Panc1 (cell line): ENCODE measurements around the gene ITGA4. TPM values are rescaled to one million over a fixed set of nuclear protein-coding genes. Genes with fewer than 3 reads are reported as not detected.

Source experiments
- ATAC-seq: fragments of 200-7000 bp; cut with Tn5 transposase; 2 replicates; pipeline ENCODE4 v1.9.1; 2020; ENCODE audit warnings: mild to moderate bottlenecking, moderate library complexity
- BruUV-seq: library from RNA; stranded (reverse); fragments of 400-500 nt; replicated peaks from 2 replicates; lab custom pipeline; 2021; lab: Mats Ljungman, UMichigan
- CTCF ChIA-PET: fragments of 300-600 bp; sonication (Branson Sonifier 250); formaldehyde crosslinking; loops from one replicate; lab custom pipeline; 2022; ENCODE audit warnings: antibody characterized with exemption; lab: Charles Lee
- POLR2A ChIA-PET: fragments of 300-600 bp; sonication (Branson Sonifier 250); formaldehyde crosslinking; loops from one replicate; lab custom pipeline; 2022; ENCODE audit warnings: antibody characterized with exemption; lab: Charles Lee
- DNase-seq: peaks from one replicate; pipeline ENCODE4 v3.0.0-alpha.2; 2010; ENCODE audit warnings: low read depth, low spot score
- H3K27ac ChIP-seq: 2 replicates; pipeline ENCODE4 v1.5.1; 2011; ENCODE audit warnings: mild to moderate bottlenecking, low read length, inconsistent platforms
- H3K27me3 ChIP-seq: fragments of 200-500 bp; sonication (Bioruptor generic); 2 replicates; pipeline ENCODE4 v1.6.0; 2014; ENCODE audit warnings: low read length, inconsistent platforms; ENCODE audit not compliant: control insufficient read depth, insufficient read depth
- H3K36me3 ChIP-seq: fragments of 200-500 bp; sonication (Bioruptor generic); 2 replicates; pipeline ENCODE4 v1.5.1; 2014; ENCODE audit warnings: inconsistent platforms, mild to moderate bottlenecking, low read length, moderate library complexity; ENCODE audit not compliant: control insufficient read depth, insufficient read depth
- H3K4me1 ChIP-seq: 2 replicates; pipeline ENCODE4 v1.5.1; 2011; ENCODE audit warnings: inconsistent platforms, mild to moderate bottlenecking, low read length, moderate library complexity; ENCODE audit not compliant: control insufficient read depth, insufficient read depth
- H3K4me3 ChIP-seq, 2 experiments: 2 replicates each; pipeline ENCODE4 v1.5.1; 2011 to 2012; ENCODE audit warnings: low read depth in 2 of 2, low read length in 2 of 2, mild to moderate bottlenecking in 2 of 2, inconsistent platforms in 1 of 2, moderate library complexity in 1 of 2
- H3K9me3 ChIP-seq: fragments of 200-500 bp; sonication (Bioruptor generic); 2 replicates; pipeline ENCODE4 v1.5.1; 2014; ENCODE audit warnings: low read depth, mild to moderate bottlenecking, inconsistent platforms, low read length, moderate library complexity; ENCODE audit not compliant: control insufficient read depth, insufficient read depth
- CTCF ChIP-seq: fragments of 450-650 bp; IDR thresholded peaks from 2 replicates; pipeline ENCODE4 v1.5.1; 2017; ENCODE audit warnings: mild to moderate bottlenecking
- POLR2AphosphoS5 ChIP-seq: IDR thresholded peaks from 2 replicates; pipeline ENCODE4 v1.6.1; 2012; ENCODE audit warnings: mild to moderate bottlenecking, low read depth, low read length, moderate library complexity
- SIN3A ChIP-seq: IDR thresholded peaks from 2 replicates; pipeline ENCODE4 v1.6.1; 2012; ENCODE audit warnings: low read depth, mild to moderate bottlenecking, low read length, moderate library complexity, borderline replicate concordance; ENCODE audit not compliant: insufficient read depth
- TCF7L2 ChIP-seq: IDR thresholded peaks from 2 replicates; pipeline ENCODE4 v1.6.1; 2011; ENCODE audit warnings: mild to moderate bottlenecking, low read depth, low read length, inconsistent platforms
- in situ Hi-C: cut with HindIII; loops from 2 replicates; pipeline ENCODE4 v1.10.0; 2016; ENCODE audit warnings: low sequenced_read_pairs, low pct_unique_long_range_greater_than_20kb
- intact Hi-C: fragments of 100-400 bp; cut with micrococcal nuclease; formaldehyde crosslinking; loops from one replicate; pipeline ENCODE4 v1.10.0; 2022; ENCODE audit not compliant: unreplicated experiment
- total RNA-seq: library from RNA; stranded (reverse); gene quantifications from one replicate; pipeline ENCODE4 v1.2.1, GENCODE V29; 2021; ENCODE audit not compliant: unreplicated experiment
- TF ChIP-seq, protein P1 (sequence below), 2 experiments: IDR thresholded peaks; 2 replicates each; pipeline ENCODE4 v1.6.1; 2011 to 2012; ENCODE audit warnings: low read depth in 2 of 2, control low read depth in 1 of 2, low read length in 1 of 2, mild to moderate bottlenecking in 1 of 2, moderate library complexity in 1 of 2; ENCODE audit not compliant: insufficient read depth in 1 of 2

ITGA4 gene
- total RNA-seq, 1 experiment from 2014 or later = 0.36 TPM

- Histone ChIP-seq H3K9me3 (no peaks in the 10 kb centered on the region), H3K4me1 (no peaks in the 10 kb centered on the region), H3K27me3 (no peaks in the 10 kb centered on the region), H3K27ac (no peak overlapping the region), H3K4me3 (no peak overlapping the region), H3K36me3 (no peaks in the 10 kb centered on the region)
- TF ChIP-seq, protein P1, sequence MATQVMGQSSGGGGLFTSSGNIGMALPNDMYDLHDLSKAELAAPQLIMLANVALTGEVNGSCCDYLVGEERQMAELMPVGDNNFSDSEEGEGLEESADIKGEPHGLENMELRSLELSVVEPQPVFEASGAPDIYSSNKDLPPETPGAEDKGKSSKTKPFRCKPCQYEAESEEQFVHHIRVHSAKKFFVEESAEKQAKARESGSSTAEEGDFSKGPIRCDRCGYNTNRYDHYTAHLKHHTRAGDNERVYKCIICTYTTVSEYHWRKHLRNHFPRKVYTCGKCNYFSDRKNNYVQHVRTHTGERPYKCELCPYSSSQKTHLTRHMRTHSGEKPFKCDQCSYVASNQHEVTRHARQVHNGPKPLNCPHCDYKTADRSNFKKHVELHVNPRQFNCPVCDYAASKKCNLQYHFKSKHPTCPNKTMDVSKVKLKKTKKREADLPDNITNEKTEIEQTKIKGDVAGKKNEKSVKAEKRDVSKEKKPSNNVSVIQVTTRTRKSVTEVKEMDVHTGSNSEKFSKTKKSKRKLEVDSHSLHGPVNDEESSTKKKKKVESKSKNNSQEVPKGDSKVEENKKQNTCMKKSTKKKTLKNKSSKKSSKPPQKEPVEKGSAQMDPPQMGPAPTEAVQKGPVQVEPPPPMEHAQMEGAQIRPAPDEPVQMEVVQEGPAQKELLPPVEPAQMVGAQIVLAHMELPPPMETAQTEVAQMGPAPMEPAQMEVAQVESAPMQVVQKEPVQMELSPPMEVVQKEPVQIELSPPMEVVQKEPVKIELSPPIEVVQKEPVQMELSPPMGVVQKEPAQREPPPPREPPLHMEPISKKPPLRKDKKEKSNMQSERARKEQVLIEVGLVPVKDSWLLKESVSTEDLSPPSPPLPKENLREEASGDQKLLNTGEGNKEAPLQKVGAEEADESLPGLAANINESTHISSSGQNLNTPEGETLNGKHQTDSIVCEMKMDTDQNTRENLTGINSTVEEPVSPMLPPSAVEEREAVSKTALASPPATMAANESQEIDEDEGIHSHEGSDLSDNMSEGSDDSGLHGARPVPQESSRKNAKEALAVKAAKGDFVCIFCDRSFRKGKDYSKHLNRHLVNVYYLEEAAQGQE (IDR thresholded peaks at IDR 0.05; ENCODE audit: insufficient read depth in 1 of 2, low read depth in 2 of 2, low read length in 1 of 2) = no peak
- TF ChIP-seq POLR2AphosphoS5 (no peak), CTCF (no peak), TCF7L2 (no peak), SIN3A (no peak)
- CTCF ChIA-PET = no interaction called here
- no TSS peak for BruUV-seq
- in situ Hi-C loops = no loop called here
- POLR2A ChIA-PET = interaction anchor here (0.5 kb wide), 1 partner anchor 457 kb away, joined by 4 read pairs; no protein-coding TSS in a partner anchor
- intact Hi-C loops = loop anchor here (2.0 to 10.0 kb wide), 2 partner anchors 363 to 1343 kb away; no protein-coding TSS in a partner anchor
- DNase-seq (no peak), ATAC-seq (no peak)
These were observed 11.0 kb downstream of the ITGA4 start for GRCh38 chr2:181467966-181468707.

- no peak for DNase-seq
- in situ Hi-C loops (no loop called here), intact Hi-C loops (loop anchor here (10.0 kb wide), 1 partner anchor 1344 kb away; no protein-coding TSS in a partner anchor)
- no peak overlapping the region for H3K27ac ChIP-seq
- TF ChIP-seq TCF7L2 = no peak
- no peak for TF ChIP-seq POLR2AphosphoS5
- TF ChIP-seq, protein P1 (IDR thresholded peaks at IDR 0.05; ENCODE audit: insufficient read depth in 1 of 2, low read depth in 2 of 2, low read length in 1 of 2) = no peak
- TF ChIP-seq SIN3A = no peak
- TF ChIP-seq CTCF = no peak
- ChIA-PET POLR2A (no interaction called here), CTCF (no interaction called here)
- no peak for ATAC-seq
- no peak overlapping the region for H3K4me3 ChIP-seq
- no peaks in the 10 kb centered on the region for H3K4me1 ChIP-seq
- no TSS peak for BruUV-seq
- no peaks in the 10 kb centered on the region for H3K36me3 ChIP-seq
- H3K9me3 ChIP-seq = no peaks in the 10 kb centered on the region
- no peaks in the 10 kb centered on the region for H3K27me3 ChIP-seq
These were observed 11.6 kb downstream of the ITGA4 start for GRCh38 chr2:181468811-181469210.
